HepG2 (cell line): ENCODE data around the gene CDC14B. TPM values are rescaled to one million over a fixed set of nuclear protein-coding genes. Genes with fewer than 3 reads are reported as not detected.

ENCODE experiments used
- ATRX ChIP-seq: sonication (generic); formaldehyde crosslinking; IDR thresholded peaks from 2 replicates; pipeline ENCODE4 v1.4.0; 2020; ENCODE audit warnings: missing genetic modification reagents, borderline replicate concordance
- ZNF709 ChIP-seq: sonication (generic); formaldehyde crosslinking; IDR thresholded peaks from 2 replicates; pipeline ENCODE4 v1.5.0; 2020; ENCODE audit warnings: mild to moderate bottlenecking, missing genetic modification reagents
- polyA plus RNA-seq, 8 experiments: library from polyadenylated mRNA; depleted of rRNA in 3 of 8; stranded (reverse) in 7 of 8; unstranded in 1 of 8; fragments of >200 nt; fragmentation: Illumina TruSeq in 4 of 8; extraction: Trizol in 4 of 8; gene quantifications; 2 replicates each; pipeline versions ENCODE4 v1.2.1 to v1.2.3, GENCODE V29; 2011 to 2016; ENCODE audit warnings: low read depth in 4 of 8, missing spikeins in 1 of 8, mixed read lengths in 1 of 8; ENCODE audit not compliant: insufficient read depth in 1 of 8
- total RNA-seq, 5 experiments: library from RNA; depleted of rRNA; stranded (reverse); fragments of >200 nt; fragmentation: Illumina TruSeq; extraction: Trizol; gene quantifications; 2 replicates each; pipeline ENCODE4 v1.2.3, GENCODE V29; 2016; ENCODE audit warnings: low read depth in 1 of 5
- TF ChIP-seq, protein P1 (sequence below), 2 experiments: fragments of 450-650 bp in 1 of 2; sonication (generic) in 1 of 2; formaldehyde crosslinking in 1 of 2; IDR thresholded peaks; 2 replicates each; pipeline versions ENCODE4 v1.6.1 to v1.8.0; 2016 to 2022; ENCODE audit warnings: antibody characterized with exemption in 1 of 2, mild to moderate bottlenecking in 1 of 2, missing genetic modification reagents in 1 of 2
- TF ChIP-seq, protein P2 (sequence below): IDR thresholded peaks from 2 replicates; pipeline ENCODE4 v1.6.1; 2016; ENCODE audit warnings: missing genetic modification reagents, missing compliant biosample characterization

Gene CDC14B
- total and polyA plus RNA-seq, 2 of the 13 experiments (the other 11 are each of a cell fraction or from before 2014, with no cell fraction given): 25.8 to 33.3 TPM

DNA sequence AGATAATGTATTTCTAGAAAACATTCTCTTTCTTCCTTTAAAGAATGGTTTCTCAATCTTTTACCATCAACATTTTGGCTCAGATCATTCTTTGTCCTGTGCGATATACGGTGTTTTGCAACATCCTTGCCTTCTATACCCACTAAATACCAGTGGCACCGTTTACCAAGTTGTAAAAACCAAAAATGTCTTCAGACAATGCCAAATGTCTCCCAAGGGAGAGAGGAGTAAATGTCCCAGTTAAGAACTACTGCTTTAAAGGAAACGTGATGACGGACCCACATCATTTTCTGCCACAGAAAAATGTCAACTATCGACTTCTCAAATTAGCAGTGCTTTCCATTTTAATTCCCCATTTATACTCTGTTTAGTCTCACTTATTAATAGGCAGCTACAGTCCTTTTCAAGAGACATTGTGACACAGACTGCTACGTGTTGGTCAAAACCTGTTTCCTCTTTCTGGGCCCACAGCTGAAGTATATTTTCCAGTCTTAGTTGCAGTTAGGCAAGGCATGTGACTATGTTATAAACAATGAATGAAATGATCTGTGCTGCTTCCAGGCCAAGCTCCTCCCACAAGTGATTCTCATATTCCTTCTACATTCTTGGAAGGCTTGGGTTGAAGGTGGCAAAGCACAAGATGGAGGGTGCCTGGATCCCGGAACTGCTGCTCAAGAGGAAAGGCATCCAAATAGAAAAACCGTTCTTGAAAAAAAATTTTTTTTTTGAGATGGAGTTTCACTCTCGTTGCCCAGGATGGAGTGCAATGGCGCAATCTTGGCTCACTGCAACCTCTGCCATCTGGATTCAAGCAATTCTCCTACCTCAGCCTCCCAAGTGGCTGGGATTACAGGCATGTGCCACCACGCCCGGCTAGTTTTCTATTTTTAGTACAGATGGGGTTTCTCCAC, 26.7 kb upstream of the CDC14B start (continued):
- TF ChIP-seq, protein P1, sequence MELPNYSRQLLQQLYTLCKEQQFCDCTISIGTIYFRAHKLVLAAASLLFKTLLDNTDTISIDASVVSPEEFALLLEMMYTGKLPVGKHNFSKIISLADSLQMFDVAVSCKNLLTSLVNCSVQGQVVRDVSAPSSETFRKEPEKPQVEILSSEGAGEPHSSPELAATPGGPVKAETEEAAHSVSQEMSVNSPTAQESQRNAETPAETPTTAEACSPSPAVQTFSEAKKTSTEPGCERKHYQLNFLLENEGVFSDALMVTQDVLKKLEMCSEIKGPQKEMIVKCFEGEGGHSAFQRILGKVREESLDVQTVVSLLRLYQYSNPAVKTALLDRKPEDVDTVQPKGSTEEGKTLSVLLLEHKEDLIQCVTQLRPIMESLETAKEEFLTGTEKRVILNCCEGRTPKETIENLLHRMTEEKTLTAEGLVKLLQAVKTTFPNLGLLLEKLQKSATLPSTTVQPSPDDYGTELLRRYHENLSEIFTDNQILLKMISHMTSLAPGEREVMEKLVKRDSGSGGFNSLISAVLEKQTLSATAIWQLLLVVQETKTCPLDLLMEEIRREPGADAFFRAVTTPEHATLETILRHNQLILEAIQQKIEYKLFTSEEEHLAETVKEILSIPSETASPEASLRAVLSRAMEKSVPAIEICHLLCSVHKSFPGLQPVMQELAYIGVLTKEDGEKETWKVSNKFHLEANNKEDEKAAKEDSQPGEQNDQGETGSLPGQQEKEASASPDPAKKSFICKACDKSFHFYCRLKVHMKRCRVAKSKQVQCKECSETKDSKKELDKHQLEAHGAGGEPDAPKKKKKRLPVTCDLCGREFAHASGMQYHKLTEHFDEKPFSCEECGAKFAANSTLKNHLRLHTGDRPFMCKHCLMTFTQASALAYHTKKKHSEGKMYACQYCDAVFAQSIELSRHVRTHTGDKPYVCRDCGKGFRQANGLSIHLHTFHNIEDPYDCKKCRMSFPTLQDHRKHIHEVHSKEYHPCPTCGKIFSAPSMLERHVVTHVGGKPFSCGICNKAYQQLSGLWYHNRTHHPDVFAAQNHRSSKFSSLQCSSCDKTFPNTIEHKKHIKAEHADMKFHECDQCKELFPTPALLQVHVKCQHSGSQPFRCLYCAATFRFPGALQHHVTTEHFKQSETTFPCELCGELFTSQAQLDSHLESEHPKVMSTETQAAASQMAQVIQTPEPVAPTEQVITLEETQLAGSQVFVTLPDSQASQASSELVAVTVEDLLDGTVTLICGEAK (IDR thresholded peaks at IDR 0.05): no peak
- TF ChIP-seq, protein P1 (CRISPR knock-in tag; IDR thresholded peaks at IDR 0.05): no peak
- TF ChIP-seq ZNF709 (CRISPR knock-in tag) (no peak), ATRX (CRISPR knock-in tag) (no peak)
- TF ChIP-seq, protein P2, sequence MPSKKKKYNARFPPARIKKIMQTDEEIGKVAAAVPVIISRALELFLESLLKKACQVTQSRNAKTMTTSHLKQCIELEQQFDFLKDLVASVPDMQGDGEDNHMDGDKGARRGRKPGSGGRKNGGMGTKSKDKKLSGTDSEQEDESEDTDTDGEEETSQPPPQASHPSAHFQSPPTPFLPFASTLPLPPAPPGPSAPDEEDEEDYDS (CRISPR knock-in tag): no peak
